RKO (cell line): ENCODE measurements around the gene TMEM14A.
"Not testable (repeated sequence)": the region's sequence is repeated elsewhere in the genome, so short reads cannot be mapped to it uniquely, and the experiment has no call there.

Experiments
- DNase-seq: peaks from one replicate; pipeline ENCODE4 v3.0.0-alpha.2; 2016; ENCODE audit warnings: low spot score

The TMEM14A gene

DNA sequence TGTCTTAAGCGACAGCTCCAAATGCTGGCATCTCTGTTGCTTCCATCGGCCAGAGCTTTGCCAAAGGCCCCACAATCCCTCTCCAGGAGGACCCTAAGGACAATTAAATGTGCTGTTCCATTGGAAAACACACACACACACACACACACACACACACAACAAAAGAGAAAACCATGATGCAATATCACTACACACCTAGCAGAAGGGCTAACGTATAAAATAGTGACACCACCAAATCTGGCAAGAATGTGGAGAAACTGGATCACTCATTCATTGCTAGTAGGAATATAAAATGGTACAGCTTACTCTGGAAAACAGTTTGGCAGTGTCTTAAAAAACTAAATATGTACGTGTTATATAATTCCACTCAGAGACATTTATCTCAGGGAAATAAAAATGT is 13.0 kb upstream of the TMEM14A start:
- no peak for DNase-seq

DNA sequence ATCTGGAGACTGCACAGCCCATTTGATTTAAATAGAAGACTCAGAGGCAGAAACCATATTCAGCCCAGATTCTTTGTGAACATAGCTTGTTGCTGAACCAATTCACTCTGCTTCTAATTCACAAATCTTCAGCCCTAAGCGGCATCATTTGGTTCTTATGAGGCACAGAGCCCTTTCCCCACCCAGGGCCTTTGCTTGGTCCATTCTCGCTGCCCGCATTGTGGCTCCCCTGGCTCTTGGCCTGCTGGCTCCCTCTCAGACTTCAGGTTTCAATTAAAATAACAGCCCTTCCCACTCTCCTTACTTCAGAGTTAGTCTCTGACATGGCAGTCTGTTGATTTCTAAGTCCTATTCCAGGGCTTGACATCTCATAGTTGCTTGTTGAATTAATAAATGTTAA is 9.4 kb upstream of the TMEM14A start:
- no peak for DNase-seq

DNA sequence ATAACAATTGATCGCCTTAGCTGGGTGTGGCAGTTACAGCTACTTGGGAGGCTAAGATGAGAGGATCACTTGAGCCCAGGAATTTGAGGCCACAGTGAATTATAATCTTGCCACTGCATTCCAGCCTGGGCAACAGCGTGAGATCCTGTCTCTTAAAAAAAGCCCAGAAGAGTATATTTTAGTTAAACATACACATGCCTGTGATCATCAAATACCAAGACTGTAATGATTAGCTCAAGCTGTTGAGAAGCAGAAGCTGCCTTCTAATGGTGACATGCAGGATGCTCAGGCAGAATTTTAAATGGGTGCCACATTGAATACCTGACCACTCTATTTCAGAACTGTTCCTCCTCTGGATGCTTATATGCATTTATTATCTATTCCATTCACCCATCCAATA is 8.9 kb upstream of the TMEM14A start:
- DNase-seq: no peak

DNA sequence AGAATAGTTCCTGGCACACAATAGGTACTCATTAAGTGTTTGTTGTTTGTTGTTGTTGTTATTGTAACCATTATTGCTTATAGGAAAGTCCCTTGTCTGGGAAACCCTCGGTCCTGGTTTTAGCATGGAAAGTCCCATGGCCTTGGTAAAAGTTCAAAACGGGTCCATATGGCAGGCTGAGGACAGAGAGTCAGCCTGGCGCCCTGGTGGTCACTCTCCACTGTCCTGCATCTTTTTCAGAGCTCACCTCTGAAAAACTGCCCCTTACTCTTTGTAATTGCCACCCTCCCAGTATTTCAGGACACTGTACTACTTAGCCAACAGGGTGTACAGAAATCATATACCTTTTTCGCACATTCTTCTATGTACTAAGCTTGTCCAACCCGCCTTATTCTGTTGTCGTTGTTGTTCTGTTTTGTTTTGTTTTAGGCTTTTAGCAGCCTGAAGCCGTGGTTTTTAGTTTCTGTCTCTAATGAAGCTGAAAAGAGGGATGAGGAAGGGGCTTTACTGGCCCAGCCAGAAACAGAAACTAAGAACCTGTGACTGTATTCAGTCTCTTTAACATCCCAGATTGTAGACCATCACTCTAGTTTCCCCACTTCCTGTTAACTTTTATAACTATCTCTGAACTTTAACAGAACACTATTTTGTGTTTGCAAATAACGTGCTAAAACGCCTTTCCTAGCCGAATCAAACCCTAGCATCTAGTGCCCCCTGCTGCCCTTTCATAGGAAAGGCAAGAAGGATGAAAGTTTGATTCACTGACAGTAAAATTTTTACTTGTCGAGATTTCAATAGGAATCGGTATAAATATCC is 7.6 kb upstream of the TMEM14A start:
- DNase-seq: peak; percentile 87

DNA sequence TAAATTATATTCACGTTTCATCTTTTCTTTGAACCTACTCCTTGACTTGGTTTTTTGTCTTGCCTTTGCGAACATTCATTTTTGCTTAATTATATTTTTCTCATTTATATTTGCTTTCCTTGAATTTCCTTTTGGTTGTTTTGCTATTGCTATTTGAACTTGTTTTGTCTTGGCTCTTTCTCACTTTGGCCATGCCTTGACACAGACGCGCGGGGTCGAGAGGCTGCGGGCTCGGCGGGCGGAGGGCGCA is 7.1 kb upstream of the TMEM14A start:
- no peak for DNase-seq

DNA sequence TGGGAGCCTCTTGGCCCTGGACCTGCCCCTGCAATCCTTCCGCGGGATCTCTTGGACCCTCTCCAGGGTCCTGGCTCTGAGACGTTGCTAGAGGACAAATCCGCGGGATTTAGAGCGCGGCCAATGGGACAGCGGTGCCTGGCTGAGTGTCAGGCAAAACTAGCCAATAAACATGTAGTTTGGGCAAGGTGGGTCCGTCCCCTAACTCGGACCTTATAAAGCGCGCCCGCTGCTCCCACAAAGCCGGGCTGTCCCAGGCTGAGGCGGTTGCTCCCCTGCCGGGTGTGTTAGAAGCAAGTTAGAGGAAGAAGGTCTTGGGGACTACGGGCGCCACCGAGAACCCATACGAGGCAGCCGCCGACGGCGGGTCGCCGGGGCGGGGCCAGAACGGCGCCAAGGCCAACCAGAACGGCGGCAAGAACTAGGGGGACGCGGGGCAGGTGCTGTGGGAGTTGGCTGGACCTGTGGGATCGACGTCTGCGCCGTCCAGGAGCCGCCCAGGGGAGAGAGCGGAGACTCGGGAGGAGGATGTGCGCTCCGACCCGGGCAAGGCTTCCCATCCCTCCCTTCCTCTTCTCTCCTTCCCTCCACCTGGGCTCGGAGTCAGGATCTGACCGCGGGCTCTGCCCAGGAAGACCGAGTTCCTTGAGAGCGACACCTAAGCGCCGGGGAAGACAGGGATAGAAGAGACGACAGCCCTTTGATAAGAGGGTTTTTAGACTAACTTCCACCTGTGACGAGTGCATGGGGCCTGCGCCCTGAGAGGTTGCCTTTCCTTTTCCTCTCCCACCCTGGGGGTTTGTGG is 6.5 kb upstream of the TMEM14A start:
- peak; percentile 98 for DNase-seq

DNA sequence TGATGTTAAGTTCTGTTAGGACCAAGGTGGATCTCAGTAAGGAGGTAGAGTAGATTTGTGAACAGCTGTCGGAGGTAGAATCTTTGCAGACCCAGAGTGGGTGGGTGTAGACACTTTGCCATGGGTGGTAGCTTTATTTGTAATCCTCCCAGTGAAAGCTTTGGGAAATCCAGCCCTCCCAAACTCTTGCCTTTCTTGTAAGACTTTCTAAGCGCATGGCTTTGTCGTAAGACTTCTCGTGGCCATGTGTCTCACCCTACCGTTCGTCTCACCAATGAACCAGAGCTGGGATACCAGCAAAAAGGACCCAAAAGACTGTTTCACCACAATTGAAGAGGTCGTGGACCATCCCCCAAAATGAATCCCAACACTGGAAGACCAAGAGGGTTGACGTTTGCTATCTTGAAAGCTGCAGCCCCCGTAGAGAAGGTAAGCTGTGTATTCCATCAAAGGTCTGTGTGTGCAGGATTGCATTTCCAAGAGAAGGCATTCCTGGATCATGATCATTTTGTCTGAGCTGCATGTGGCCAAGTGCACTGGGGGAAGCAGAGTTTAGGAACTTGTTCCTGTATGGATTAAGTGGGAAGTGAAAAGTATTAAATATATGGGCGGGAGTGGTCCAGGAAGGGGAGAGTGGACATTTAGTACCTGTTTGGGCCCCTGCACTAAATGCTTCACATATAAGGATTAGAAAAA is 5.8 kb upstream of the TMEM14A start:
- DNase-seq: peak; percentile 24

DNA sequence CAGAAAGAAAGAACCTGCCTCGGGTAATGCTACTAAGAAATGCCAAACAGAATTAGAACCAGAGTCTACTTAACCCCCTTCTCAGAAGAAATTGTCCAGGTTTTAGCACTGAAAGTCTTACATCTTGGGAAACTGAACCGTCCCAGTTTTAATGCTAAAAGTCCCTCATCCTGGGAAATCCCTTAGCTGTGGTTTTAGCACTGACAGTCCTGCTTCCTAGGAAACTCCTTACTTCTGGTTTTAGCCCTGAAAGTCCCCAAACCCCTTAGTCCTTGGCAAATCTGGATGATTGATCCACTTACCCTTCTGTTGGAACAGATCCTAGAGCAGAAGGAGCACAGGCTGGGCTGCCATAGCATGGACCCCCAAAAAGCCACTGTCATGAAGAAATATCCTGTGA is 4.8 kb upstream of the TMEM14A start:
- DNase-seq: no peak

DNA sequence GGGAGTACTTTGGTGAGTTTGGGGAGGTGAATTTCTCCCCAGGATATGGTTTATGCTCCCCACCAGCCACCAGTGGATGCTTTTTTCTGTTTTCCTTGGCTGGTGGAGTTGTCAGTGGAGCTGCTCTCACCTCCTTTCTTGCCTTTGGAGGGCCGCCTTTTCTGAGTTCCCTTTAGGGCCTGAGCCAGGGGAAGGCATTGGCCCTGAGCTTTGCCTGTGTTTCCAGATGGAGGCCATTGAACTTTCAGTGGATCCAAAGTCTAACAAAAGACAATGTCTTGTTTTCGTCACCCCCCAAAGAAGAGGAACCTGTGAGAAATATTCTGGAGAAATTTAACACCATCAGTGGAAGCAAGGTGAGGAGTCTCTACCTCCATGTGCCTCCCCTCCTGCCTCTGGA is 4.4 kb upstream of the TMEM14A start:
- no peak for DNase-seq

DNA sequence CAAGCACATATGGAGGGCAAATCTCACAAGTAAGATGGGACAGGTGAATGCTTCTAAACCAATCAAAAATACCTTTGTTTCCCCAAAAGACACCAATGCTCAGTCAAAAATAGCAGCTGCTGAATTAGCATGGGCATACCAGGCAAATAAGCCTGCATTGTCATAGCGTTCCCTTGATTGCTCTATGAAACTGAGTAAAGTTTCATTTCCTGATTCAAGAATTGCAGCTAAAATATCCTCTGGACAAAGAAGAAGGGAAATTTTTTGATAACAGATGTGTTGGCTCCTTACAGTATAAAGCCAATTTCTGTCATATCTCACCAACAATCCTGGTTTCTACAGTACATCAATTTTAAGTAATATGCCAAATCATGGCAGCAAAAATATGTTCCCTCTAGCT is 3.3 kb upstream of the TMEM14A start:
- DNase-seq: no peak

DNA sequence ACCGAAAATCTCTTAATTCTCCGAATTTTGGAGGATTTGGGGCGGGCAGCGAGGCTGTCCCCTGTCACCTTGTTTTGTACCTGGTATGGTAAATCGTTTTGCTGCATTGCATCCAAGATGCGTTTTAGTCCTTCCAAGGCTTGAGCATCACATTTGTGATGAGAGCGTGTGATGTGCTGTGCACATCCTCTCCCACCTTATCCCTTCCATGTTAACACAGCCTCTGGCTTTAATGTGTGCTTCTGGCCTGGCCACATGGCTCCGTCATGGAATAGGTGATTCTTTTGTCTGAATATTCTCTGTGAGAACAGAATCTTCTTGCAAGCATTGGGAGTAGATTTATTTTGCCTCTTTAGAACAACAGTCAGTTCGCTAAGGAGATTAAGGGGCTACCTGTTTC is 763 bp downstream of the TMEM14A start:
- DNase-seq: no peak

DNA sequence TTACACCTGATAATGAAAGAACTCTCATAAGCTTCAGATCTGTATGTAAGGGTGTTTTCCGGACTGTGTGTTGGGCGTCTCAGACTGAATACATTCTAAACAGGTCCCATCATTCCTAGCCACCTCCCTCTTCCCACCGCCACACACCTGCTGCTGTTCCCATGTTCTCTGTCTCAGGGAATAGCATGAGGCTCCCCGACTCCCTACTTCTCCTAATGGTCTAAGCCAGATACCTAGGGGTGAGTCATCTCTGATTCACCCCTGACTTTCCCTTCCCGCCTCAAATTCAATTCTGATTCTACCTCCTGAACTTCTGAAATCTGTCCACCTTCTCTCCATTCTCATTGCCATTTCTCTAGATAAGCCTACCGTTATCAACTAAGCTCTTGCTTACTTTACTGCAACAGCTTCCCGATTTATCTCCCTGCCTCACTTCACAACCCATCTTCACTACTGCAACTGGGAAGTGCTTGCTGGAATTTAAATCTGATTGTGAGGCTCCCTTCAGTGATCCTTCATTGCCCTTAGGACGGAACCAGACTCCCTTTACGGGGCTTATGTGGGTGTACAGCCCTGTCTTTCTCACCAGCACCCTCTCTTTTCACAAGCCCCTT is 1.6 kb downstream of the TMEM14A start:
- DNase-seq: peak; percentile 83

DNA sequence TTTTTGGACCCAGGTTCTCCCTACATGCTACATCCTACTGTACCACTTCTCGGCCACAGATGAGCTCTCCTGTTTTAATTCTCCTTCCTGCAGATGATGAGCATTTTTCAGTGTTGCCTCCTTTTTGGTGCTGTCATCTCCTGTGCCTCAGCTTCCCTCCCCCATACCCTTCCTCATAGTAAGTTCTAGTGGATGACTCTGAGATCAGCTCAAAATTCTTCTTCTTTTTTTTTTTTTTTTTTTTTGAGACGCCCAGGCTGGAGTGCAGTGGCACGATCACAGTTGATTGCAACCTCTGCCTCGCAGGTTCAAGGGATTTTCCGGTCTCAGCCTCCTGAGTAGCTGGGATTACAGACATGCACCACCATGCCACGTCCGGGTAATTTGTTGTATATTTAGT is 3.8 kb downstream of the TMEM14A start:
- DNase-seq: no peak

DNA sequence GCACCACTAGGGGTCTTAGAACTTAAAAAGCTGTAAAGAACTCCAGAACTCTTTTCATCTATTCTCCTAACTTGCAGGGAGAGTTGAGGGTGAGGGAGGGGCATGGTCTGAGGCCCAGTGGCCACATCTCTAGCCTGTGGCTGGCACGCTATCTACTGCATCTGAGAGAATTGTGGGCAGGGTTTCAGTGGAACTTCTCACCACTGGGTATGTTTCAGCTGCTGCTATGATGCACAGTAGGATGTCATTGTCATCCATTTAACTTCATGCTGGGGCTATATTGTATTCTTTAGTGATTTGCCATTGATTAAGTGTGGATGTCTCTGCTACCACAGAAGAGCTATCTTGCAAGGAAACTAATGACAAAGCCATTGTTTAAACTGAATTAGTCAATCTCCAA is 4.5 kb downstream of the TMEM14A start:
- DNase-seq: no peak

DNA sequence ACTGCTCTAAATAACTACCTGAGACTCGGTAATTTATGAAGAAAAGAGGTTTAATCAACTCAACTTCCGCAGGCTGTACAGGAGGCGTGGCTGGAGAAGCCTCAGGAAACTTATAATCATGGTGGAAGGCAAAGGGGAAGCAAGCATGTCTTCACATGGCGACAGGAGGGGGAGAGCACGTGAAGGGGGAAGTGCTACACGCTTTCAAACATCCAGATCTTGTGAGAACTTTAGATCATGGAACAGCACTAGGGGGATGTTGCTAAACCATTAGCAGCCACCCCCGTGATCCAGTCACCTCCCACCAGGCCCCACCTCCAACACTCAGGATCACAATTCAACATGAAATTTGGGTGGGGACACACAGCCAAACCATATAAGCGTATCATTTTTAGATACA is 5.7 kb downstream of the TMEM14A start:
- not testable (repeated sequence) for DNase-seq

DNA sequence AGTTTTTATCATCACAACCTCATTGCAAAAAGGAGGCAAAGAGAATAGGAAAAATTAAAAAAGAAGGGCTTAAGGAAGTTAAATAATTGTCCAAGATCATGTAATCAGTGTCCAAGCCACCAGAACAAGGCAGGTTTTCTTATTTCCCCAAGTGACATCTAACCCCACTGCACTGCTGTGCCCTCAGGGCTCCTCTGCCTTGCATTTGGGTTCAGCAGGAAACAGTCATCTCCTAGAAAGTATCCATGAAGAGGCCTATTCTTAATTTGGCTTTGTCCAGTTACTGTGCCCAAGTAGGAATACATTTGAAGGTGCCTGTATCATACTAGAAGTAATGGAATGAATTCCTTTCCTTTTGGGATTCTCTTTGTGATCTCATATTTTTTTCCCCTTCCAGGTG is 10.5 kb downstream of the TMEM14A start:
- no peak for DNase-seq

DNA sequence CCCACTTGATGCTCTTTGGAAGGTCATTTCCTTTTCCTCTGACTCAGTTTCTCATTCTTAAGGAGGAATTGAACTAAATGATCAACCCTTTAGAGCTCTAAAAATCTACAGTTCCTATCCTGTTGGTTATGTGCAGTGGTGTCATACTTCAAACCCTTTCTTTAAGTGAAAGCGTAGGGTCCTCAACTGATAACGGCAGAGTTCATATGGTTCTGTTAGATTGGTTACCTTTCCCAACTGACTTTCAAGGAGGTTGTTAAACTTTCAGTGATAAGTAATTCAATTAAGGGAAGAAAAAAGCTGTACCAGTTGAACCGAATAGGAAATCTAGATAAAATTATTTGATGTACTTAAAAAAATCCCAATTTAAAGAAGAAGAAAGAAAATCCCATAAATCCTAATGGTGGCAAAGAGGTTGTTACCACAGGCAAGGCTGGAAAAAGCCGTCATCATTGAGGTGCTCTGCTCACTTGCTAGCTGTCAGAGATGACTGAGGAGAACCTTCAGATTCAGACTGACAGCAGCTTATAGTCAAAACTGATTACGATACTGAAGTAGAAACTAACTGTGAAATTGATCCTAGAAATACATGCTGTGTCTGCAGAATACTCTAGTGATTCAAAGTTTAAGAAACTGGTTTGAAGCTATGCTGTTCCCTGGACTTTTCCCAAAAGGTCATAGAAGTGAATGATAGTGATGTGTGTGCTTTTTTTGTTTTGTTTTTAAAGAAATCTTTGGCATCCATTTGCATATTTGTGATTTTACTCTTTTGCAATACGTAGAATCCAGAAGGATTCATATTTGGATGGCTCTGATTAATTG is 16.2 kb downstream of the TMEM14A start:
- no peak for DNase-seq

DNA sequence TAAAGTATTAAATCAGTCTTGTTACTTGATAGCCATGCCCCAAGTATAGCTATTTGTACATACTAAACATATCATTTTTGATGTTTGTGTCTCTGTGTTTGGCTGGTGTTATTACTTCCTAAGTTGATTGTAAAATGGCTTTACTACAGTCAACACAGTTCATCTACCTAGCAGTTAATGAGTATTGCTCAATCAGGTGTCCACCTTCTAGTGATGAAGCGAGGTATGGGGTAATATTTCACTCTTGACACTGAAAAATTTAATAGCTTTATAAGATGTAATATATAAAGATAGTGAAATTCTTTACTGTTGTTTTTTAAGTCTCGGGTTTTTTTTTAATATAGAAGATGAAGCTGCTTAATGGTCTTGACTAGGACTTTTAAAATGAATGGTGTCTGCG is 18.9 kb downstream of the TMEM14A start:
- no peak for DNase-seq

DNA sequence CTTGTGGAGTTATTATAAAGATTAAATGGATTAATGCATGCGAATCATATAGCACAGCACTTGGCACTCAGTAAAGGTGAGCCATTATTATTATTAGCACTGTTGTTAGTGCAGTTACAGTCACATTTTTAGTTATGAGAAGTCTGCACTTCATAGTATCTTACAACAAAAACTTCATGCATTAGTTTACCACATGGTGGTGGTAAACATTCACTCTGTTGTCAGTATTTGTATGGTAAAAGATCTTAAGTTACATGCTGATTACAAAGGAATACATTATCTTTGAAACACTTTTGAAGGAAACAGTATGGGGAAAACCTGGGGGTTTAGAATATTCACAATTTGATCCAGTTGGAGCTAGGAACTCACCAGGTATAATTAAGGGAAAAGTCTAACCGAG is 20.8 kb downstream of the TMEM14A start:
- no peak for DNase-seq

DNA sequence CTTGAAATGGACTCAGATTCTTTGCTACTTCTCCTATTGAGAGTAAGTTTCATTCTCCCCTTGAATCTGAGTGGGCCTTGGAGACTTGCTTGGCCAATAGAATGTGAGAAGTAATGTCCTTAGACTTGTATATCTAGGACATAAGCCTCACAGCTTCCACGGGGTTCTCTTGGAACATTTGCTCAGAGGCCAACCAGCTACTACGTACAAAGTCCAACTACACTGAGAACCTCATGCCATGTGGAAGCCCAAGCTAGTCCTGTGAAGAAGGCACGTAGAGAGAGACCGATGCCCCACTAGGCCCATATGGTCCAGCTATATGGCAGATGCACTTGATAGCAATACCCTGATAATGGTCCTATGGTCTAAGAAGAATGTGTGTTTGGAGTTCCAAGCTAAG is 22.9 kb downstream of the TMEM14A start:
- no peak for DNase-seq

DNA sequence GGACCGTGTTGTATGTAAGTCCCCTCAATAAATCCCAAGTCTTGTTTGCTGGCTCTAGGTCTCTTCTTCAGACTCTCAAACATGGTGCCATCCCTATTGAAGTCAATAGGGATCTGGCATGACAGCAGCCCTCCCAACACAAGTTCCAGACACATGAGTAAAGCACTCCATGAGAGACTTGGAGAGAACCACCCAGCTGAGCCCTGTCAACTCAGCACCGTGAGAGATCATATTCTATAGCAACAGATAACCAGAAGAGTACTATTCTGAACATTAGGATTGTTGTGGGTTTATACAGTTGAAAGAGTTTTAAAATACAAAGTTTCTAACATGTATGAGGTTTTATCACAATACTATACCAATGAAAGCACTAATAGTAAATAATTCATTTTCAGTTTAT is 23.5 kb downstream of the TMEM14A start:
- no peak for DNase-seq

DNA sequence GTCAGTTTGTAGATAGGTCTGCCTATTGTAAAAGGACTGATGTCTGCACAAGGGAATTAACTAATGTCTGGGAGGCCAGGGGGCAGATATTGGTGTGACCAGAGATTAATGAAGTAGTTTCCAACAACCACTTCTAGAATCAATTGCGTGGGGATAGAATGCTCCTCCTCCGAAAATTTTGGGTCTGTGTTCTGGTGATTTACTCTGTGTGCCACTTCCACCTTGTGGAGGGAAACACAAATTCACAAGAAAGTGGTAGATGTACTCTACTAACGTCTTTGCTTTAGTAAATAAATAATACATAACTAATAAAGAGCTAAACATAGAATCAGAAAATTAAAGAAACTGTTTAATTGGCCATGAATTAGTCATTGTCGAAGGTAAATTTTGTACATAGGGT is 25.5 kb downstream of the TMEM14A start:
- no peak for DNase-seq
